Neural cell (in vitro differentiated cells): ENCODE data around the gene VASH1.

Experiments
- CTCF ChIP-seq: fragments of 450-650 bp; IDR thresholded peaks from 2 replicates; pipeline ENCODE4 v1.5.1; 2014; ENCODE audit warnings: antibody characterized with exemption, mild to moderate bottlenecking, moderate library complexity; ENCODE audit not compliant: poor library complexity, severe bottlenecking
- SMC3 ChIP-seq: fragments of 450-650 bp; conservative IDR thresholded peaks from 2 replicates; pipeline ENCODE4 v1.6.1; 2014; ENCODE audit warnings: antibody characterized with exemption, mild to moderate bottlenecking, moderate library complexity; ENCODE audit not compliant: poor library complexity

- TF ChIP-seq CTCF (no peak), SMC3 (no peak)
These were observed 5.5 kb upstream of the VASH1 start for GRCh38 chr14:76755610-76756370.
